GM12892 (cell line): ENCODE measurements around the gene ZNF212.

ENCODE experiments used
- POLR2A ChIP-seq: IDR thresholded peaks from 2 replicates; pipeline ENCODE4 v1.6.1; 2011; ENCODE audit warnings: low read depth, low read length, control low read depth
- POLR2AphosphoS5 ChIP-seq: IDR thresholded peaks from 2 replicates; pipeline ENCODE4 v1.6.1; 2011; ENCODE audit warnings: low read depth, low read length, control low read depth

DNA sequence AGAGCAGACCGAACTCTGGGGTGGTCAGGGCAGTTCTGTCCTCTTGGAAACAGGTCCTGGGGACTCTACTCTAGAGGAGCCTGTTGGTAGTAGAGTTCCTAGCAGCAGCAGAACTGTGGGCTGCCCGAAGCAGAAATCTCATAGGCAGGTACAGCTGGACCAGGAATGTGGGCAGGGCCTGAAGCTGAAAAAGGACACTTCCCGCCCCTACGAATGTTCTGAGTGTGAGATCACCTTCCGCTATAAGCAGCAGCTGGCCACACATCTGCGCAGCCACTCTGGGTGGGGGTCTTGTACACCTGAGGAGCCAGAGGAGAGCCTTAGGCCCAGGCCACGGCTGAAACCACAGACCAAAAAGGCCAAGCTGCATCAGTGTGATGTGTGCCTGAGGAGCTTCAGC lies 14.2 kb downstream of the ZNF212 start:
- TF ChIP-seq POLR2A (no peak), POLR2AphosphoS5 (no peak)
